Fibroblast of skin of left biceps (primary cell): ENCODE measurements around the gene LRRC40.
"Not testable (repeated sequence)": the region's sequence is repeated elsewhere in the genome, so short reads cannot be mapped to it uniquely, and the experiment has no call there.

Experiments
- DNase-seq, 2 experiments: peaks; one replicate each; pipeline ENCODE4 v3.0.0-alpha.2; 2013; ENCODE audit warnings: low read depth in 2 of 2

LRRC40 gene

DNA sequence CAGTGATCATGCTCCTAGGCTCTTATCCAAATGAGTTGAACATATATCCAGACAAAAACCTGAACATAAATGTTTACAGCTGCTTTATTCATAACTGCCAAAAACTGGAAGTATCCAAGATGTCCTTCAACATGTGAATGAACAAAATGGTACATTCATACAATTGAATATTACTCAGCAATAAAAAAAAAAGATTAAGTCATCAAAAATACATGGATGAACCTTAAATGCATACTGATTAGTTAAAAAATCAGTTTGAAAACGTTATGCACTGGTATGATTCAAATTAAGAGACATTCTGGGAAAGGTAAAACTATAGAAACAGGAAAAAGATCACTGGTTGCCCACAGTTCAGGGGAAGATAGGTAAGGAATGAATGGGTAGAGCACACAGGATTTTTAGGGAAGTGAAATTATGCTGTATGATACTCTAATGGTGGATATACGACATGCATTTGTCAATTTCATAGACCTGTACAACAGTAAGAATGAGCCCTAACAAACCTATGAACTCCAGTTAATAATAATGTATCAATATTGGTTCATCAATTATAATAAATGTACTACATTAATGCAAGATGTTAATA is 3.1 kb downstream of the LRRC40 start:
- DNase-seq: no peak

DNA sequence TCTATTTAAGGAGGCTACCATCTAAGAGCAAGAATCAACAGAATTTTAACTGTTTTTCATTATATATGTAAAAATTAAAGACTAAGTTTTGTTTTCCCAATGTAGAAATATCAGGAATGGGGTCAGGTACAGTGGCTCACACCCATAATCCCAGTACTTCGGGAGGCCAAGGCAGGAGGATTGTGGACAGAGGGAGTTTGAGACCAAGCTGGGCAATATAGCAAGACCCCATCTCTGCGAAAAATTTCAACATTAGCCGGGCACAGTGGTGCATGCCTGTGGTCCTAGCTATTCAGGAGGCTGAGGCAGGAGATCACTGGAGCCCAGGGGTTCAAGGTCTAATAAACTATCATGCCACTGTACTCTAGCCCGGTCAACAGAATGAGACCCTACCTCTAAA is 5.3 kb downstream of the LRRC40 start:
- no peak for DNase-seq

DNA sequence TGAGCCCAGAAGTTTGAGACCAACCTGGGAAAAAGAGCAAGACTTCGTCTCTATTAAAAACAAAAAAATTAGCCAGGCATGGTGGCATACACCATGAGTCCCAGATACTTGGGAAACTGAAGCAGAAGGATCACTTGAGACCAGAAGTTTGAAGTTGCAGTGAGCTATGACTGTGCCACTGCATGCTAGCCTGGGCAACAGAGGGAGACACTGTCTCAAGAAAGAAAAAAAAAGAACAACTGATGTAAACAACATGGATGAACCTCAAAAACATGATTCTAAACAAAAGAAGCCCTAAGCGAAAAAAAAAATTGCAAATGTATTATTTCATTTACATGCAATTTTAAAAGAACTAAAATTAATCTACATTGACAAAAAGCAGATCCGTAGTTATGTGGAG is 9.0 kb downstream of the LRRC40 start:
- DNase-seq: no peak

DNA sequence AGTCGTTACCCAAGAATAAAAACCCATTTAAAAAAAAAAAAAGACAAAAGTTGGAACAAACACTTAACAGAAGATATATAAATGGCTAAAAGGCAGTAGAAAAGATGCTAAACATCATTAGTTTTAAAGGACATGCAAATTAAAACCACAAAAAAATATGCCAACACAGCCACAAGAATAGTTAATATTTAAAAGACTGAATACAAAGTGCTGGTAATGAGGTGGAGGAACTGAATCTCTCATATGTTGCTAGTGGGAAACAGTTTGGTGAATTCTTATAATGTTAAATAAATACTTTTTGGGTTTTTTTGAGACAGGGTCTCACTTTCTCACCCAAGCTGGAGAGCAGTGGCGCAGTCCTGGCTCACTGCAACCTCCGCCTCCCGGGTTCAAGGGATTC is 10.0 kb downstream of the LRRC40 start:
- DNase-seq: no peak

- DNase-seq: no peak
Observed at GRCh38 chr1:70194601-70195000, 10.8 kb downstream of the LRRC40 start.

- DNase-seq: not testable (repeated sequence)
Observed at GRCh38 chr1:70192446-70192845, 12.9 kb downstream of the LRRC40 start.

- no peak for DNase-seq
Observed at GRCh38 chr1:70190180-70190579, 15.2 kb downstream of the LRRC40 start.

GRCh38 chr1:70188522-70188921 is 16.9 kb downstream of the LRRC40 start:
- DNase-seq: no peak

DNA sequence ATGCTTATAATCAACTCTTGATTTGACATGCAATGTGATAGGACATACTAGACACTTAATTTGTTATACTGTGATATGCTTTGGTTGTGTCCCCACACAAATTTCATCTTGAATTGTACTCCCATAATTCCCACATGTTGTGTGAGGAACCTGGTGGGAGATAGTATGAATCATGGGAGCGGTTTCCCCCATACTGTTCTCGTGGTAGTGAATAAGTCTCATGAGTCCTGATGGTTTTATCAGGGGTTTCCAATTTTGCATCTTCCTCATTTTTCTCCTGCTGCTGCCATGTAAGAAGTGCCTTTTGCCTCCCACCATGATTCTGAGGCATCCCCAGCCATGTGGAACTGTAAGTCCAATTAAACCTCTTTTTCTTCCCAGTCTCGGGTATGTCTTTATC is 20.2 kb downstream of the LRRC40 start:
- not testable (repeated sequence) for DNase-seq

DNA sequence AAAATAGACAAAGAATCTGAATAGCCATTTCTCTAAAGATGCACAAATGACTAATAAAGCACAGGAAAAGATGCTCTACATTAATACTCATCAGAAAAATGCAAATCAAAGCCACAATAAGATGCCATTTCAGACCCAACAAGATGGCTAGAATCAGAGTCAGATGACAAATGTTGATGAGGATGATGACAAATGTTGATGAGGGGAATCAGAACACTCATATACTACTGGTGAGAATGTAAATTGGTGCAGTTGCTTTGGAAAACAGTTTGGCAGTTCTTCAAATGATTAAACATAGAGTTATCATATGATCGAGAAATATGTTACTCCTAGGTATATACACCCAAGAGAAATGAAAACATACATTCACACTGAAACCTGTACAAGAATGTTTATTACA is 33.9 kb downstream of the LRRC40 start:
- no peak for DNase-seq

DNA sequence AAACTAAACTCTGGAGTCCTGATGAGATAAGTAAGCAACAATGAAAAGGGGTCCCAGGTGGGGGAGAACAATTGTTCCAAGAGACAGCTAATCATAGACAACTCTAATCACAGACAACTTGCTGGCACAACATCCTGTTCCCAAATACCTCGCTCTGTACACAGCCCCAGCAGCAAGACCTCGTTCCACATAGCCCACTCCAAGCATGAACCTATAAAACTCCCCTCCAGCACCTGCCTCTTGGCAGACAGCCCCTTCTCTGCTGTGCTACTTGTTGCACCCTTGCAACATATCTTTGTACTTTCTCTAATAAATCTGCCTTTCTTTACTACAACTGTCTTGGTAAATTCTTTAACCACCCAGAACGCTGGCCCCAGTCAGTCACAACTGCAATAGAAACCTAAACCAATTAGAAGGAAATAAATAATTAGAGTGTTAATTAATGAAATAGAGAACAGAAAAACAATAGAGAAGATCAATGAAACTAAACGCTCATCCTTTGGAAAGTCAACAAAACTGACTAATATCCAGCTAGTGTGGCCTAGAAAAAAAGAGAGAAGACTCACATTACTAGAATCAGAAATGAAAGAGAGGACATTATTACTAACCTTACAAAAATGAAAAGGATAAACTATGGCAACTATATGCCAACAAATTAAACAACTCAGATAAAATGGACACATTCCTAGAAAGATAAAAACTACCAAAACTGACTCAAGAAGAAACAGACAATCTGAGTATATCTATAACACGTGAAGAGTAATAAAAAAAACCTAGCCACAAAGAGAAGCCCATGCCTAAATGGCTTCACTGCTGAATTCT is 36.1 kb downstream of the LRRC40 start:
- DNase-seq: no peak

- no peak for DNase-seq
Observed at GRCh38 chr1:70168283-70168682, 37.1 kb downstream of the LRRC40 start.

- DNase-seq: no peak
Observed at GRCh38 chr1:70164350-70164749, 41.0 kb downstream of the LRRC40 start.

- no peak for DNase-seq
Observed at GRCh38 chr1:70156529-70157120, 48.8 kb downstream of the LRRC40 start.

DNA sequence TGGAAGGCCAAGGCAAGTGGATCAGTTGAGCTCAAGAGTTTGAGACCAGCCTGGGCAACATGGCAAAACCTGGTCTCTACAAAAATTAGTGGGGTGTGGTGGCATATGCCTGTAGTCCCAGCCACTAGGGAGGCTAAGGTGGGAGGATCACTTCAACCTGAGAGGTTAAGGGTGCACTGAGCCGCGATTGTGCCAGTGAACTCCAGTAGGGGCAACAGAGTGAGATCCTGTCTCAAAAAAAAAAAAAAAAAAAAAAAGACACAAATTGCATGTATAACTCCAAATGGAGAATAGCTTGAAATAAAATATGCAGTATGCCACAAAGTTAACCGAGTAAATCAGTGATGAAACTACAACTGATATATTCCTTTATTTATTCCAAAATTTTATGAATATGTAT is 51.6 kb downstream of the LRRC40 start:
- no peak for DNase-seq

DNA sequence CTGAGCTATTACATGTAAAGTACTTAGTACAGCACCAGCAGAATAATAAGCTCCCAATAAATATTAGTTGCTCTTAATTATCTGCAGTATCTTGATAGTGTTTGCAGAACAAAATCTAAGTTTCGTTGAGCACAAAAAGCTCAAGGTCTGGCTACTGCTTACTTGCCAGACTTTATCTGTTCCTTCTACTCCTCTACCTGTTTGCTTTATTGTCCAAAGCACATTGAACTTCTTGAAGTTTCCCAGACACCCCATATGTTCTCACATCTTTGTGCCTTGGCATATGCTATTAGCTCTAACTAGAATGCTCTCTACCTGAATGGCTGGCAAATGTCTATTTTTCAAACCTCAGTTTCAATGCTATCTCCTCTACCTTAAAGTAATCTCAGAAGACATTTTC is 54.9 kb downstream of the LRRC40 start:
- no peak for DNase-seq

DNA sequence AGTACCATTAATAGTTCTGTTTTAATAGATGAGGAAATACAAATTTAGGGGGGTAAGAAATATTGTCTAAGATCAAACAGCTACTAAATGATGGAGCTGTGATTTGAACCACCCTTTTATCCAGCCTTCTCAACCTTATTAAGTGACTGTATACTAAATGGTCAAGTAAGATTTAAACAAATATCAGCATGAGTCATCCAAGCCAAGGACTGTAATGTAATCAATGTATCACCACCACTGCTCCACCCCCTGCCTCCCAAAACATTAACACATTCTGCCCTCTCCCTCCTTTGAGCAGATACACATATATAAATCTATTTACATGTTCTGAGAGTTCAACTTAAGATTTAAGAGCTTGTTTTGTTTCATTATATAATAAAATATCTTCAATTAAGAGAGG is 58.9 kb downstream of the LRRC40 start:
- no peak for DNase-seq

- peak in 1 of 2 experiments; percentile 33 for DNase-seq
Observed at GRCh38 chr1:70143048-70143659, 62.2 kb downstream of the LRRC40 start.

DNA sequence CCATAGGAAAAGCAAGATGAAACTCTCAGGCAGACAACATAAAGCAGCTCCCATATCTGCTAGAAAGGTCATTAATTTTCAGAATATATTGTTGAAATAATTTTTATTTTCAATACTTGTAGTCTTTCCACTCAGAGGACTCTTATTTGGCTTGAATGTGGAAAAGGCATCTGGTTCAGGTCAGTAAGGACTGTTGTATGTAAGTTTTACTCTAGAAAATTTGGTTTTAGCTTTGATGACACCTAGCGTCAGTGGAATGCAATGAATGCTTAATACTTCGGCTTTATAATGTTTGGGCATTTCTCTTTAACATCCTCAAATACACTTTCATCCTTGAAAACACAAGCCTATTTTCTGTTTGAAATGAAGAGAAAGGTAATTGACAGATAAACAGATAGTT is 63.3 kb downstream of the LRRC40 start:
- no peak for DNase-seq

GRCh38 chr1:70140894-70141293 is 64.5 kb downstream of the LRRC40 start:
- no peak for DNase-seq

DNA sequence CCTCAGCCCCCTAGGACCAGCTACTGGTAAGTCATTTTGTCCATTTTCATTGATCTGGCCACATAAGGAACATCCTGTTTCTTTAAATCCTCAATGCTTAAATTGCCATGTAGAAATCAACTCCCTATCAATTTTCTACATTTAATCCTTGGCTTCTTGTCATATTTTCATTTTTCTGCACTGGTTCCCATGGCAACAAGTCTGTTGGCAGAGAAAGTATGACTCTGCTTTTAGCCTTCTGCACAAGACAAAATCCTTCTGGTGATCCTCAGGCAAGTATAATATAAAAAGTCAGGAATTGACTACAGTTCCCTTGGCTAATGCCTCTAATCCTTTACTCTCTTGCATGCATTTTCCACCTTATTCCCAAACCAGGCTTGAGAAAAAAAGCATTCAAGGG is 65.0 kb downstream of the LRRC40 start:
- peak; percentile 52 to 64 for DNase-seq

- DNase-seq: no peak
Observed at GRCh38 chr1:70134148-70134547, 71.2 kb downstream of the LRRC40 start.

GRCh38 chr1:70117046-70117445 is 88.3 kb downstream of the LRRC40 start:
- no peak for DNase-seq
